ENCODE results near the gene FAM131B. TPM values are rescaled to one million over a fixed set of nuclear protein-coding genes. Genes with fewer than 3 reads are reported as not detected.

Gene FAM131B
- total RNA-seq, 1 experiment from 2014 or later = 3.9 TPM

- DNase-seq (ENCODE audit: low spot score) = no peak
These were observed 39.5 kb downstream of the FAM131B start for GRCh38 chr7:143322760-143323633.

- DNase-seq (ENCODE audit: low spot score) = no peak
These were observed 40.8 kb downstream of the FAM131B start for GRCh38 chr7:143321734-143322133.

- DNase-seq (ENCODE audit: low spot score) = no peak
These were observed 41.3 kb downstream of the FAM131B start for GRCh38 chr7:143321242-143321641.

- DNase-seq (ENCODE audit: low spot score) = no peak
These were observed 41.9 kb downstream of the FAM131B start for GRCh38 chr7:143320620-143321019.

- DNase-seq (ENCODE audit: low spot score) = no peak
These were observed 43.9 kb downstream of the FAM131B start for GRCh38 chr7:143318661-143319060.

- DNase-seq (ENCODE audit: low spot score) = no peak
These were observed 46.0 kb downstream of the FAM131B start for GRCh38 chr7:143316492-143316891.

GRCh38 chr7:143315776-143316175, 46.7 kb downstream of the FAM131B start, which contains the start of gene CLCN1:
Gene CLCN1, plus strand, starts transcription at chr7:143316111. Its CDS starts 102 bp downstream, at chr7:143316213.
- DNase-seq (ENCODE audit: low spot score) = no peak

GRCh38 chr7:143314127-143314526, 48.4 kb downstream of the FAM131B start:
- DNase-seq (ENCODE audit: low spot score) = no peak

- DNase-seq (ENCODE audit: low spot score) = no peak
These were observed 53.9 kb downstream of the FAM131B start for GRCh38 chr7:143308632-143309031.

- DNase-seq (ENCODE audit: low spot score) = peak; percentile 29
These were observed 57.0 kb downstream of the FAM131B start for GRCh38 chr7:143305423-143306070.

- DNase-seq (ENCODE audit: low spot score) = no peak
These were observed 57.6 kb downstream of the FAM131B start for GRCh38 chr7:143304938-143305337.

GRCh38 chr7:143303733-143304132, 58.8 kb downstream of the FAM131B start:
- DNase-seq (ENCODE audit: low spot score) = no peak

Other genes with a start within 250 kb of the FAM131B start
- gene PIP, start 230.6 kb downstream of the FAM131B start, total RNA-seq (2014; rRNA removed; shearing (Covaris generic)) = not detected in 2 replicates
- not detected in 2 replicates for gene TAS2R39, start 179.3 kb downstream of the FAM131B start, total RNA-seq (2014; rRNA removed; shearing (Covaris generic))
- gene TAS2R40, start 140.7 kb downstream of the FAM131B start, total RNA-seq (2014; rRNA removed; shearing (Covaris generic)) = not detected in 2 replicates
- gene GSTK1, start 99.3 kb downstream of the FAM131B start, total RNA-seq (2014; rRNA removed; shearing (Covaris generic)) = 93.3 and 106 TPM in 2 replicates
- 3.0 and 6.2 TPM in 2 replicates for gene TMEM139, start 77.8 kb downstream of the FAM131B start, total RNA-seq (2014; rRNA removed; shearing (Covaris generic))
- 14.6 and 34.4 TPM in 2 replicates for gene CASP2, start 74.4 kb downstream of the FAM131B start, total RNA-seq (2014; rRNA removed; shearing (Covaris generic))
- gene CLCN1, start 46.6 kb downstream of the FAM131B start, total RNA-seq (2014; rRNA removed; shearing (Covaris generic)) = not detected in 2 replicates
- 53.2 and 57.0 TPM in 2 replicates for gene ZYX, start 18.6 kb upstream of the FAM131B start, total RNA-seq (2014; rRNA removed; shearing (Covaris generic))
- 0.03 TPM in 1 of 2 replicates, not detected in the other for gene EPHA1, start 46.1 kb upstream of the FAM131B start, total RNA-seq (2014; rRNA removed; shearing (Covaris generic))
- gene TAS2R60, start 80.7 kb upstream of the FAM131B start, total RNA-seq (2014; rRNA removed; shearing (Covaris generic)) = not detected in 2 replicates
- not detected in 2 replicates for gene TAS2R41, start 115.2 kb upstream of the FAM131B start, total RNA-seq (2014; rRNA removed; shearing (Covaris generic))
- 0.36 TPM in 1 of 2 replicates, not detected in the other for gene CTAGE15, start 209.1 kb upstream of the FAM131B start, total RNA-seq (2014; rRNA removed; shearing (Covaris generic))